GM18498 (cell line): ENCODE measurements around the gene CIBAR2.
A peak's percentile ranks its signal among the peaks of the same experiment; 100 is the strongest.
"Not testable (repeated sequence)": the region's sequence is repeated elsewhere in the genome, so short reads cannot be mapped to it uniquely, and the experiment has no call there.

ENCODE experiments used
- ATAC-seq: cut with Tn5 transposase; IDR thresholded peaks from one replicate; pipeline ENCODE4 v1.9.1; 2021; ENCODE audit warnings: mild to moderate bottlenecking, moderate library complexity; ENCODE audit not compliant: unreplicated experiment

The CIBAR2 gene

GRCh38 chr16:85064186-85064585 lies 48.1 kb downstream of the CIBAR2 start:
- no peak for ATAC-seq

DNA sequence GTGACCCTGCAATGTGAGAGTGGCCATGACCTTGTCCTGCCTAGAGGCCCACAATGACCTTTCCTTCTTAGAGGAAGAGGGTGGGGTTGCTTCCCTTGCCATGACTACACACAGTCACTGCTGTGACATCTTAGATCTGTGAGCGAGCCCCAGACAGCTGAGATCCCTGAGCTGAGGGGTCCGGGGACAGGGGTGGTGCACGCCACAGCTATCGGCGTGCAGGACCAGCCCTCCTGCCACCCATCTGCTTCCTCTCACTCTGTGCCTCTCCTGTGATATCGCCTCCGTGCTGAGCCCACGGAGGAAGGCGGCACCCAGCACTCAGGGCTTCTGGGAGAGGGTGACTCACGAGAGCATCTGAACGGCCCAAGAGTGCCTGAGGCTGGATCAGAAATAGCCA lies 49.4 kb downstream of the CIBAR2 start:
- ATAC-seq = no peak

DNA sequence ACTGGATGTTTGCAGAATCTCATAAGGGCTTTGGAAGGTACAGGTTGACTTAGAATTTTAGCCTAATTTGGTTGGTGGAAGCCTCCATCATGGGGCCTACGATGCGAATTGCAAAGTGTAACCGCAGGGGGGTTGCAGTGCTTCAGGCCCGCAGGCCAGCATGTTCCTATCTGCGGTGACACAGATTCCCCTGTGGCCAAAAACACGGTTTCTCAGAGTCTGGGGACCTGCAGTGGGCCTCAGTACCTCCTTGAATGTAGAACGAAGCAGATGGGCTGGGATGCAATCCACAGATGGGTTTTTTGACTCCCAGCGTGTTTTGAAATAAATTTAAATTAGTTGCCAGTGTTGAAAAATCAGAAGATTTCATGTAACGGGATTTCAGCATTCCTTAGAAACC lies 49.9 kb downstream of the CIBAR2 start:
- ATAC-seq = no peak

GRCh38 chr16:85061566-85061965 lies 50.7 kb downstream of the CIBAR2 start:
- ATAC-seq = no peak

DNA sequence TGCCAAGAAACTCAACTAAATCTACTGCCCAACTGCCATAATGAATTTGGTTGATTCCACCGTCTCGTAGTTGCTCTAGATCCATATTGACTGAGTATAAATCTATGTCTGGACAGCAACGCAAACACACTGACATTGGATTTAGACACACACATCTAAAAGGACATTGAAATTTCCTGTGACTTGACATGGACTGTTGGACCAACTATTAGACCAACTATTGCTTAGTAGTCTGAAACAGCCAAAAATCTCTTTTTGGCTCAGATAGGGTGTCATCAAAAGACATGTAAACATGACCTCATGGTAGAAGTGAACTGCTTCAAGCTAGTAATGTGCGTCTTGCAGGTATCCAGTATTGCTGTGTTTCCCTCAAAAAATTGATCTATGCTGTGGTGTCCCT lies 53.4 kb downstream of the CIBAR2 start:
- no peak for ATAC-seq

- ATAC-seq = no peak
Observed at GRCh38 chr16:85057948-85058347, 54.3 kb downstream of the CIBAR2 start.

DNA sequence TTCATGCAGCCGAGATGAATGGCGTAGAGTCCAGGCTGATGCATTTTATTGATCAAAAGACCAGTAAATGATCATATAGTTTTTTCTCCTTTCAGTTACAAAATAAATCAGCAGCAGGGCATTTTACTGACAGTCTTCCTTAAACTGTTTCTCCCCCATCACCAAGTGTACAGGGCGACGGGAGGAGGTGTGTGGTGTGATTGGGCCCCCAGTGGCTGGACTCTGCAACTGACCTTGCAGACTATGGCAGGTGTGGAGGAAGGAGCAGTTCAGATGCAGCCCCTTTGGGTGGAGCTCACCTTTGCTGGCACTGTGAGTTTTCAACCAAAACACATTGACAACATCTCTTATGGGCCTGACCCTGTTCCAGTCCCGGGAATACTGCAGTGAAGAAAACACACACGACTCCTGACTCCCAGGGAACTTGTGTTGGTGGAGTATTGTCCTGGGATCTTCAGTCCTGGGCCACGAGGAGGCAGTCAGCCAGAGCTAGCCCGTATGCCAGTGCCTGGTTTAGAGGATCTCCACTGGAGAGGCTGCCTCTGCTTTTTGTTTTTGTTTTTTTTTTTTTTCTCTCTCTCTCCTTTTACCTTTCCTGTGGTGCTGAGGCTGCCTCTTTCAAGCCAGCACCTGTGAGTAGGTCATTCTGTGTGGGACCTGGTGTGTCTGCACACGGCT lies 54.9 kb downstream of the CIBAR2 start:
- no peak for ATAC-seq

GRCh38 chr16:85056211-85056748 lies 56.0 kb downstream of the CIBAR2 start:
- ATAC-seq = no peak

- ATAC-seq = peak; percentile 93
Observed at GRCh38 chr16:85055493-85056210, 56.6 kb downstream of the CIBAR2 start.

- ATAC-seq = no peak
Observed at GRCh38 chr16:85054948-85055492, 57.3 kb downstream of the CIBAR2 start.

GRCh38 chr16:85054321-85054720 lies 58.0 kb downstream of the CIBAR2 start:
- ATAC-seq = not testable (repeated sequence)

GRCh38 chr16:85052536-85052935 lies 59.7 kb downstream of the CIBAR2 start:
- no peak for ATAC-seq

DNA sequence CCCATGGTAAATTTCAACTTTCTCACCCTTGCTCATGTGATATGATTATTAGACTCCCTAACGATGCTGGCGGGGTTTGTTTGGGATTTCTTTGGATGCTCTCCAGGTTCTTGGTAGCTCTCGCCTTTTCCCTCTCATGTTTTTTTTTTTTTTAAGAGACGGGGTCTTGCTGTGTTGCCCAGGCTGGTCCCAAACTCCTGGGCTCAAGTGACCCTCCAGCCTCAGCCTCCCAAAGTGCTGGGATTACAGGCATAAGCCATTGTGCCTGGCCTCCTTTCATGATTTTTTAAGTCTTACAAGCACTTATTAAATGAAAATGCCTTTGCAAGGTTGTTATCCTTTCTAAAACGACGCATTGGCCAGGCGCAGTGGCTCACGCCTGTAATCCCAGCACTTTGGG lies 60.6 kb downstream of the CIBAR2 start:
- no peak for ATAC-seq

- no peak for ATAC-seq
Observed at GRCh38 chr16:85051067-85051581, 61.1 kb downstream of the CIBAR2 start.

- ATAC-seq = no peak
Observed at GRCh38 chr16:85049706-85050305, 62.5 kb downstream of the CIBAR2 start.

DNA sequence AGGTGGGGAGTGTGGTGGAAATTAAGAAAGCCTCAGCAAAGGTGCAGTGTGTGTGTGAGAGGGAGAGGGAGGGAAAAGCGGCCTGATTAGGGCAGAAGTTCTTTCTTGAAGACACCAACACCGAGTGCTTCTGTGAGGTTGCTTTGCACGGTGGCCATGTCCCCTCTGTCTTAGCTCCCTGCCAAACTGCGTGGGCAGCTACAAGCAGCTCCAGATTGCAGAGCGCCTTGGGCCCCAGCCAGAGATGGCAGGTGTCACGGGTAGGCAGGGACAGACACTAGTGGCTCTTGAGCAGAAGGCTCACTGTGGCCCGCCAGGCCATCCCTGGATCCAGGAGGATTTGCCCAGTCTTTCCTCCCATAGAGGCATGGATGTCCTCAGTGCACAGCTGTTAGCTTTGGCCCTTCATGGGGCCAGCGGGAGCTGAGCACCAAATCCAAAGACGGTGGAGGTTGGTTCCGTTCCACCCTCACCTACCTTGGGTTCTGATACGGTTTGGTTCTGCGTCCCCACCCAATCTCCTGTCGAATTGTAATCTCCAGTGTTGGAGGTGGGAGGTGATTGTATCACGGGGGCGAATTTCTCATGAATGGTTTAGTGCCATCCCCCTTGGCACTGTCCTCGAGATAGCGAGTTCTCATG lies 63.2 kb downstream of the CIBAR2 start:
- ATAC-seq = no peak
